ENCODE results near the gene FZD2. TPM values are rescaled to one million over a fixed set of nuclear protein-coding genes. Genes with fewer than 3 reads are reported as not detected.
A peak's percentile ranks its signal among the peaks of the same experiment; 100 is the strongest.
"Not testable (repeated sequence)": the region's sequence is repeated elsewhere in the genome, so short reads cannot be mapped to it uniquely, and the experiment has no call there.

The FZD2 gene
- total RNA-seq (0.80 TPM), polyA plus RNA-seq (1.7 TPM)
- long read RNA-seq, donor 1, result 0 reads
- long read RNA-seq, donor 2, result 0 reads
- long read RNA-seq, donor 3, partial matches to known transcripts, result 0 of 1 reads
- long read RNA-seq, donor 3, other reads (novel, unspliced or antisense), result 0 of 1 reads
- long read RNA-seq, donor 4, partial matches to known transcripts, result 0 of 4 reads
- long read RNA-seq, donor 4, other reads (novel, unspliced or antisense), result 0 of 4 reads
- long read RNA-seq, donor 5, transcript FZD2-201 (1 exons, 2,112 nt), result major isoform, 17 of 17 reads
- long read RNA-seq, donor 5, partial matches to known transcripts, result 0 of 17 reads
- long read RNA-seq, donor 5, other reads (novel, unspliced or antisense), result 0 of 17 reads
- long read RNA-seq, donor 6, partial matches to known transcripts, result 0 of 4 reads
- long read RNA-seq, donor 6, other reads (novel, unspliced or antisense), result 0 of 4 reads
- long read RNA-seq, donor 7, result 0 reads
- long read RNA-seq, donor 8, partial matches to known transcripts, result 0 of 1 reads
- long read RNA-seq, donor 8, other reads (novel, unspliced or antisense), result 0 of 1 reads
- long read RNA-seq, donor 9, result 0 reads
- long read RNA-seq, donor 10, transcript FZD2-201 (1 exons, 2,112 nt), result major isoform, 5 of 5 reads
- long read RNA-seq, donor 10, partial matches to known transcripts, result 0 of 5 reads
- long read RNA-seq, donor 10, other reads (novel, unspliced or antisense), result 0 of 5 reads

DNA sequence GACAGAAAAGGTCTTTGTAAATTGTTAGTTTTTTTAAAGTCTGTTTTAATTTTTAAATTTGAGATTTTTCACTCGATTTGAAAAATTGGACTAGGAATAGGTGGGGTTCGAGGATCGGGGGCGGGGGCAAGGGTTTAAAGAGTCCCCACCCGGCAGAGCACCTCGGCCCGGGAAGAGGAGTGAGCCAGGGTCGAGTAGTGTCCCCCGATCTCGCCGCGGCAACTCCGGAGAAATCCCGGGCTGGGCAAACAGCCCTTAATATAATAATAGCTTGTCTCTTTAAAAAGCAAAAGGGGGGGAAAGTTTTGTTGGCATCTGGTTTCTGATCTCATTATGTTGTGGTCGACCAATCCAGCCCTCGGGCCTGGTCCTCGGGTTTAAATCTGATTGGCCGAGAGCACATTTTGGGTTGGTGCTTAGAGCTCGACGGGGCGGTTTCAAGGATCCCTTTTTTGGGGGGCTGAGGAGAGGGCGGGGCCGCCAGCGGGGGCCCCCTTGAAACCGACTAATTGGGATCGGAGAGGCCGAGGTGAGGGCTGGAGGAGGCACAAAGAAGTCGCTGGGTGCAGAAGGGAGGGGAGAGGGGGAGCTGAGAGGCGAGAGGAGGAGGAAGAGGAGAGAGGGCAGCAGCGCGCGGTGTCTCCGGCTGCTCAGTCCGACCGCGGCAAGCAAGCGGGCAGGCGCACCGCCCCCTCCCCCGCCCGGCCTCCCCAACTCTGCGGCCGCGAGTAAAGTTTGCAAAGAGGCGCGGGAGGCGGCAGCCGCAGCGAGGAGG is at the start of gene FZD2:
TSS of gene FZD2 (plus strand) at position 653 of the 775 bp plus-strand sequence. CDS start 205 bp downstream, outside the sequence.
- peak within 1 kb of the TSS; percentile 42 to 54 for H3K4me3 ChIP-seq (ENCODE audit: low read length in 2 of 2)
- peak in 4 of 9 donors; percentile 41 to 67 (median 43) for DNase-seq (ENCODE audit: low read depth in 6 of 9, low spot score in 9 of 9)
- no peaks in the 10 kb centered on the region for H3K36me3 ChIP-seq (ENCODE audit: control insufficient read depth in 2 of 2, insufficient read depth in 2 of 2, low read length in 1 of 2)
- peaks cover 0 to 2% of the 10 kb centered on the region in 2 donors for H3K9me3 ChIP-seq (ENCODE audit: control insufficient read depth in 2 of 2, insufficient read depth in 1 of 2, low read length in 1 of 2)
- peaks cover 6 to 23% of the 10 kb centered on the region in 2 donors for H3K4me1 ChIP-seq (ENCODE audit: control insufficient read depth in 2 of 2, insufficient read depth in 2 of 2, low read length in 2 of 2)
- peak within 1 kb of the TSS; percentile 53 to 61 for H3K27ac ChIP-seq (ENCODE audit: low read depth in 1 of 2, low read length in 1 of 2)
- peaks cover 59 to 83% of the 10 kb centered on the region in 2 donors for H3K27me3 ChIP-seq (ENCODE audit: control insufficient read depth in 2 of 2, insufficient read depth in 1 of 2, low read length in 1 of 2)
- under 1% methylated on average over 49 of the region's 49 CpGs for WGBS

DNA sequence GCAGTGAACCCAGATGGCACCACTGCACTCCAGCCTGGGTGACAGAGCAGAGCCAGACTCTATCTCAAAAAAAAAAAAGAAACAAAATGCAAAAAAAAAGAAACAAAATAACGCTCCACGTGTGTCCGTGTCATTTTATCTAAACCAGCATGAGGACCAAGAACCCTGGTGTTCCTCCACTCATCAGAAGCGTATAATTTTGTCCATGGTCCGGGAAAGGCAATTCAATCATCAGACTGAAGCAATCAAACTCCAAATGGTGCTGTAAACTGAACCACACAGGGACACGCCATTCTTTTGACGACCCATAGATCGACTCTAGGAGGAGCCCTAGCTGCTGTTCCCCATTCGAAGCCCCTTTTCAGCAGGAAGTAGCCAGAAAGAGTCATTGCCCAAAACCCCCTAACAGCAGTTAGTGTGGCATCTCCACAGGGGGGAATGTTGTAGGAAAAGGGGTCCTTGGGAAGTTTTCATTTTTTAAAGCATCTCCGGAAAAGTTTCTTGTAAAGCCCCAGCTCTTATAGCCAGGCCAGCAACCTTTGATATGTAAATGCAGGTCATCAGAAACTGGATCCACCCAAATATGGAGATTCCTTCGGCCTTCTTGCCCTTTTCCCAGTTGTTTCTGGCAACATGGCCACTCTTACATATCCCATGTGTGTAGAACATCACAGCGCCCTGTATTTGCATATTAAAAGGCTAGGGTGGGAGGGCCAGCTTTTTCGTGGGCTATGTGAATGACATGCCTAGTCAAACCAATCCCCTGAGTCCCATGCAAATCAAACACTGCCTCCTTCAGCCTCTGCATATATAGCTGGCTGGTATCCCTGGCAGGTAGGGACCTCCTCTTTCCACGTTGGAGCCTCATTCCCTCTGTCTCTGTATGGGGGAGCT is 45.8 kb upstream of the FZD2 start:
- H3K36me3 ChIP-seq (ENCODE audit: control insufficient read depth in 2 of 2, insufficient read depth in 2 of 2, low read length in 1 of 2); H3K27ac ChIP-seq (ENCODE audit: low read depth in 1 of 2, low read length in 1 of 2); H3K9me3 ChIP-seq (ENCODE audit: control insufficient read depth in 2 of 2, insufficient read depth in 1 of 2, low read length in 1 of 2); H3K27me3 ChIP-seq (ENCODE audit: control insufficient read depth in 2 of 2, insufficient read depth in 1 of 2, low read length in 1 of 2); H3K4me1 ChIP-seq (ENCODE audit: control insufficient read depth in 2 of 2, insufficient read depth in 2 of 2, low read length in 2 of 2); H3K4me3 ChIP-seq (ENCODE audit: low read length in 2 of 2): not testable (repeated sequence)
- peak in 1 of 9 donors; percentile 22 for DNase-seq (ENCODE audit: low read depth in 6 of 9, low spot score in 9 of 9)
- 66% methylated on average over 14 of the region's 14 CpGs for WGBS

DNA sequence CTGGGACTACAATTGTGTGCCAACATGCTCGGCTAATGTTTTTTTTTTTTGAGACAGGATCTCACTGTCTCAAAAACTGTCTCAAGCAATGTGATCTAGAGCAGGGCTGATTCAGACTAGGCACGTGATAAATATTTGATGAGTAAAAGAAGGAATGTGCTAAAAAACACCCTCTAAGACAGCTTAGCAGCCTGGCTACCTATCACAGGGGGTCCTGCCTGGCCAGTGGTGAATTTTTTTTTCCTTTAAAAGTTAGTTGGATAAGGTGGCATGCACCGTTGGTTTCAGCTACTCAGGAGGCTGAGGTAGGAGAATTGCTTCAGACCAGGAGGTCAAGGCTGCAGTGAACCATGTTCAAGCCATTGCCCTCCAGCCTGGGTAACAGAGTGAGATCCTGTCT is 39.3 kb upstream of the FZD2 start:
- Histone ChIP-seq H3K4me1 (ENCODE audit: control insufficient read depth in 2 of 2, insufficient read depth in 2 of 2, low read length in 2 of 2) (no peaks in the 10 kb centered on the region), H3K27me3 (ENCODE audit: control insufficient read depth in 2 of 2, insufficient read depth in 1 of 2, low read length in 1 of 2) (no peaks in the 10 kb centered on the region), H3K9me3 (ENCODE audit: control insufficient read depth in 2 of 2, insufficient read depth in 1 of 2, low read length in 1 of 2) (no peaks in the 10 kb centered on the region), H3K27ac (ENCODE audit: low read depth in 1 of 2, low read length in 1 of 2) (no peak overlapping the region), H3K4me3 (ENCODE audit: low read length in 2 of 2) (no peak overlapping the region), H3K36me3 (ENCODE audit: control insufficient read depth in 2 of 2, insufficient read depth in 2 of 2, low read length in 1 of 2) (no peaks in the 10 kb centered on the region)
- no peak for DNase-seq (ENCODE audit: low read depth in 6 of 9, low spot score in 9 of 9)
- 84% methylated on average over 3 of the region's 3 CpGs for WGBS

DNA sequence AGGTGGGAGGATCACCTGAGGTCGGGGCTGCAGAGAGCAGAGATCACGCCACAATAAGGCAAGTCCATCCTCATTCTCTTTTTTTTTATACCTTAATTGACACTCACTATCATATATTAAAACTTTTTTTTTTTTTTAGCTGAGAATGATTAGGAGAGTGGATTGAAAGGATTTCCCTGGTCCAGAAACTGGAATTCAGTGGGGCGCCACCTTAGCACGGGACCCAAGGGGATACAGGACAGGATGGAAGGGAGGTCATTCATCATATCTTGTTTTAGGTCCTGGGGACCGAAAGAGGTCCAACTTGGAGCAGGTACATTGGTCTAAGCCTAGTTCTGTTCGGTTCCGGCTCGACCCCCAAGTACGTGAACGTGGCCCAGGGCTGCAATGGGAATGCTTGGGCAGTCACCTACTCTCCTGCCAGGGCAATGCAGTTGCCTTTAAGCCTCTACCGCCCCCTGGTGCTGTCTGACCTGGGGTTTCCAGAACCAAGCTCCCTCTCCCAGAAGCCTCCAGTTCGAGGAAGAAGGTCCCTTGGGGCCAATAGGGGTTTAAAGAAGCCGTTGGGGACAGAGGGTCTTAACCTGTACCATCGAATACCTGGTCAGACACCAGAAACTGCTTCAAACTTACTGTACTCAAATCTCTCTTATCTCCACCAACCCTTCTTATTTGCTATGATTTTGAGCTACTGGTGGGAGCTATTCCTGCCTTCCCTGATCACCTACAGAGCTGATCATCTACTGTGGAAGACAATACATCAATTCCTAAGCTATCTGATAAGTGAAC is 34.2 kb upstream of the FZD2 start:
- H3K4me3 ChIP-seq (ENCODE audit: low read length in 2 of 2), result no peak overlapping the region
- WGBS, result 67% methylated on average over 14 of the region's 14 CpGs
- peak in 2 of 9 donors; percentile 17 to 39 for DNase-seq (ENCODE audit: low read depth in 6 of 9, low spot score in 9 of 9)
- no peaks in the 10 kb centered on the region for H3K27me3 ChIP-seq (ENCODE audit: control insufficient read depth in 2 of 2, insufficient read depth in 1 of 2, low read length in 1 of 2)
- peaks cover 0 to 3% of the 10 kb centered on the region in 2 donors for H3K9me3 ChIP-seq (ENCODE audit: control insufficient read depth in 2 of 2, insufficient read depth in 1 of 2, low read length in 1 of 2)
- H3K27ac ChIP-seq (ENCODE audit: low read depth in 1 of 2, low read length in 1 of 2), result no peak overlapping the region
- H3K36me3 ChIP-seq (ENCODE audit: control insufficient read depth in 2 of 2, insufficient read depth in 2 of 2, low read length in 1 of 2), result no peaks in the 10 kb centered on the region
- no peaks in the 10 kb centered on the region for H3K4me1 ChIP-seq (ENCODE audit: control insufficient read depth in 2 of 2, insufficient read depth in 2 of 2, low read length in 2 of 2)

DNA sequence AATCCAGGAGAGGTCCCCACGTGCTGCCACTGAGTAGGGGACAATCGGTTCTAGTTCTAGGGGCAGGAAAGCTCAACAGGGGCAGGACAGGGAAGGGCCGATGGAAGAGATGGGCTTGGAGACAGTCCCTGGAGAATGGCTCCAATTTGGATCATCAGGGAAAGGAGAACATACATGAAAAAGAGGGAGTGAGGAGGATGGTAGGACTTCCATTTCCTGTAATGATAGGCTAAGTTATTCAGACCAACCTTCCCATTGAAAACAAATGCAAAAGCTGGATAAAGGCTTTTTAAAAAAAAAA is 33.7 kb upstream of the FZD2 start:
- Histone ChIP-seq H3K36me3 (ENCODE audit: control insufficient read depth in 2 of 2, insufficient read depth in 2 of 2, low read length in 1 of 2) (no peaks in the 10 kb centered on the region), H3K4me1 (ENCODE audit: control insufficient read depth in 2 of 2, insufficient read depth in 2 of 2, low read length in 2 of 2) (no peaks in the 10 kb centered on the region), H3K9me3 (ENCODE audit: control insufficient read depth in 2 of 2, insufficient read depth in 1 of 2, low read length in 1 of 2) (peaks cover 0 to 3% of the 10 kb centered on the region in 2 donors), H3K27ac (ENCODE audit: low read depth in 1 of 2, low read length in 1 of 2) (no peak overlapping the region), H3K4me3 (ENCODE audit: low read length in 2 of 2) (no peak overlapping the region), H3K27me3 (ENCODE audit: control insufficient read depth in 2 of 2, insufficient read depth in 1 of 2, low read length in 1 of 2) (no peaks in the 10 kb centered on the region)
- no peak for DNase-seq (ENCODE audit: low read depth in 6 of 9, low spot score in 9 of 9)
- 91% methylated on average over 3 of the region's 3 CpGs for WGBS

DNA sequence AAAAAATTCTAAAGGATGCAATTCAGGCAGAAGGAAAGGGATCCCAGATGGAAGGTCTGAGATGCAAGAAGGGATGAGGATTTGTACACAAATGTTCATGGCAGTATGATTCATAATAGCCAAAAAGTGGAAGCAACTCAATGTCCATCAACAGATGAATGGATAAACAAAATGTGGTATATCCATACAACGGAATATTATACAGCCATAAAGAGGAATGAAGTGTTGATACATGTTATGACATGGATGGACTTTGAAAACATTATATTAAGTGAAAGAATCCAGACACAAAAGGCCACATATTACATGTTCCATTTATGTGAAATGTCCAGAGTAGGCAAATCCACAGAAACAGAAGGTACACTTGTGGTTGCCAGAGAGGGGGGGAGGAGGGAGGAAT is 30.2 kb upstream of the FZD2 start:
- Histone ChIP-seq H3K36me3 (ENCODE audit: control insufficient read depth in 2 of 2, insufficient read depth in 2 of 2, low read length in 1 of 2) (no peaks in the 10 kb centered on the region), H3K4me3 (ENCODE audit: low read length in 2 of 2) (no peak overlapping the region), H3K27ac (ENCODE audit: low read depth in 1 of 2, low read length in 1 of 2) (no peak overlapping the region), H3K9me3 (ENCODE audit: control insufficient read depth in 2 of 2, insufficient read depth in 1 of 2, low read length in 1 of 2) (peaks cover 0 to 3% of the 10 kb centered on the region in 2 donors), H3K4me1 (ENCODE audit: control insufficient read depth in 2 of 2, insufficient read depth in 2 of 2, low read length in 2 of 2) (no peaks in the 10 kb centered on the region), H3K27me3 (ENCODE audit: control insufficient read depth in 2 of 2, insufficient read depth in 1 of 2, low read length in 1 of 2) (no peaks in the 10 kb centered on the region)
- DNase-seq (ENCODE audit: low read depth in 6 of 9, low spot score in 9 of 9), result no peak
- 94% methylated on average over 1 of the region's 1 CpG for WGBS

DNA sequence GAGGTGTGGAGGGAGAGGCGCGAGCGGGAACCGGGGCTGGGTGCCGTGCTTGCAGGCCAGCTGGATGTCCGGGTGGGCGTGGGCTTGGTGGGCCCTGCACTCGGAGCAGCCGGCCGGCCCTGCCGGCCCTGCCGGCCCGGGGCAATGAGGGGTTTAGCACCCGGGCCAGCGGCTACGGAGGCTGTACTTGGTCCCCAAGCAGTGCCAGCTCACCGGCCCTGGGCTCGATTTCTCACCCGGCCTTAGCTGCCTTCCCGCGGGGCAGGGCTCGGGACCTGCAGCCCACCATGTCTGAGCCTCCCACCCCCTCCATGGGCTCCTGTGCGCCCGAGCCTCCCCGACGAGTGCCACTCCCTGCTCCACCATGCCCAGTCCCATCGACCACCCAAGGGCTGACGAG is 29.3 kb upstream of the FZD2 start:
- WGBS, result 97% methylated on average over 28 of the region's 28 CpGs
- Histone ChIP-seq H3K4me3 (ENCODE audit: low read length in 2 of 2) (no peak overlapping the region), H3K27ac (ENCODE audit: low read depth in 1 of 2, low read length in 1 of 2) (no peak overlapping the region), H3K9me3 (ENCODE audit: control insufficient read depth in 2 of 2, insufficient read depth in 1 of 2, low read length in 1 of 2) (peaks cover 0 to 3% of the 10 kb centered on the region in 2 donors), H3K36me3 (ENCODE audit: control insufficient read depth in 2 of 2, insufficient read depth in 2 of 2, low read length in 1 of 2) (no peaks in the 10 kb centered on the region), H3K4me1 (ENCODE audit: control insufficient read depth in 2 of 2, insufficient read depth in 2 of 2, low read length in 2 of 2) (no peaks in the 10 kb centered on the region), H3K27me3 (ENCODE audit: control insufficient read depth in 2 of 2, insufficient read depth in 1 of 2, low read length in 1 of 2) (no peaks in the 10 kb centered on the region)
- no peak for DNase-seq (ENCODE audit: low read depth in 6 of 9, low spot score in 9 of 9)

DNA sequence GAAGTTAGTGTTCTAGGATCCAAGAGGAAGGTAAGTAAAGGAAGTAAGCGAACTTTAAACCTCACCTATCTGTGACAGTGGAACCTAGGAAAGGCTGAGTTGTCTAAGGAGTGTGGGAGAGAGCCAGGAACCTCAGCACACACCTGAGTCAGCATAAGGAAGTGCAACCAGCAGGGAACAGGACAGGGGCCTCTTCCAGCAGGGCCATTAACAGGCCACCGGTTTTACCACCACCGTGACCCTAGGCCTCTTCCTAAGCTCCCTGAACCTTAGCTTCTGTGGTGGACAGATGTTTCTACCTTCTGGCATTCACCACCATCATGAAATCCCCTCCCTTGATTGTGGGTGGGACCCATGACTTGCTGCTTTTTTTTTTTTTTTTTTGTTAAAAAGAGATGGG is 27.4 kb upstream of the FZD2 start:
- H3K27me3 ChIP-seq (ENCODE audit: control insufficient read depth in 2 of 2, insufficient read depth in 1 of 2, low read length in 1 of 2), result peaks cover 0 to 3% of the 10 kb centered on the region in 2 donors
- H3K4me1 ChIP-seq (ENCODE audit: control insufficient read depth in 2 of 2, insufficient read depth in 2 of 2, low read length in 2 of 2), result peaks cover 0 to 6% of the 10 kb centered on the region in 2 donors
- H3K36me3 ChIP-seq (ENCODE audit: control insufficient read depth in 2 of 2, insufficient read depth in 2 of 2, low read length in 1 of 2), result no peaks in the 10 kb centered on the region
- H3K4me3 ChIP-seq (ENCODE audit: low read length in 2 of 2), result no peak overlapping the region
- DNase-seq (ENCODE audit: low read depth in 6 of 9, low spot score in 9 of 9), result no peak
- 69% methylated on average over 3 of the region's 3 CpGs for WGBS
- peaks cover 0 to 3% of the 10 kb centered on the region in 2 donors for H3K9me3 ChIP-seq (ENCODE audit: control insufficient read depth in 2 of 2, insufficient read depth in 1 of 2, low read length in 1 of 2)
- H3K27ac ChIP-seq (ENCODE audit: low read depth in 1 of 2, low read length in 1 of 2), result no peak overlapping the region
